ENCODE results near the gene KCND1. TPM values are rescaled to one million over a fixed set of nuclear protein-coding genes. Genes with fewer than 3 reads are reported as not detected.

Gene KCND1
- total RNA-seq, 4 donors from 2014 or later, result 0.35 to 5.8 (median 1.7) TPM

- Histone ChIP-seq H3K27ac (no peak overlapping the region), H3K4me3 (no peak overlapping the region), H3K4me1 (peaks cover 0 to 6% (median 3%) of the 10 kb centered on the region in 4 donors), H3K27me3 (no peaks in the 10 kb centered on the region), H3K36me3 (peaks cover 0 to 8% (median 0%) of the 10 kb centered on the region in 3 donors), H3K9me3 (no peaks in the 10 kb centered on the region)
- no peak for TF ChIP-seq POLR2A (IDR thresholded peaks at IDR 0.05)
- TF ChIP-seq, protein P1, sequence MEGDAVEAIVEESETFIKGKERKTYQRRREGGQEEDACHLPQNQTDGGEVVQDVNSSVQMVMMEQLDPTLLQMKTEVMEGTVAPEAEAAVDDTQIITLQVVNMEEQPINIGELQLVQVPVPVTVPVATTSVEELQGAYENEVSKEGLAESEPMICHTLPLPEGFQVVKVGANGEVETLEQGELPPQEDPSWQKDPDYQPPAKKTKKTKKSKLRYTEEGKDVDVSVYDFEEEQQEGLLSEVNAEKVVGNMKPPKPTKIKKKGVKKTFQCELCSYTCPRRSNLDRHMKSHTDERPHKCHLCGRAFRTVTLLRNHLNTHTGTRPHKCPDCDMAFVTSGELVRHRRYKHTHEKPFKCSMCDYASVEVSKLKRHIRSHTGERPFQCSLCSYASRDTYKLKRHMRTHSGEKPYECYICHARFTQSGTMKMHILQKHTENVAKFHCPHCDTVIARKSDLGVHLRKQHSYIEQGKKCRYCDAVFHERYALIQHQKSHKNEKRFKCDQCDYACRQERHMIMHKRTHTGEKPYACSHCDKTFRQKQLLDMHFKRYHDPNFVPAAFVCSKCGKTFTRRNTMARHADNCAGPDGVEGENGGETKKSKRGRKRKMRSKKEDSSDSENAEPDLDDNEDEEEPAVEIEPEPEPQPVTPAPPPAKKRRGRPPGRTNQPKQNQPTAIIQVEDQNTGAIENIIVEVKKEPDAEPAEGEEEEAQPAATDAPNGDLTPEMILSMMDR (IDR thresholded peaks at IDR 0.05), result no peak
- DNase-seq, result no peak
These were observed 56.8 kb downstream of the KCND1 start for GRCh38 chrX:48914593-48915493.

DNA sequence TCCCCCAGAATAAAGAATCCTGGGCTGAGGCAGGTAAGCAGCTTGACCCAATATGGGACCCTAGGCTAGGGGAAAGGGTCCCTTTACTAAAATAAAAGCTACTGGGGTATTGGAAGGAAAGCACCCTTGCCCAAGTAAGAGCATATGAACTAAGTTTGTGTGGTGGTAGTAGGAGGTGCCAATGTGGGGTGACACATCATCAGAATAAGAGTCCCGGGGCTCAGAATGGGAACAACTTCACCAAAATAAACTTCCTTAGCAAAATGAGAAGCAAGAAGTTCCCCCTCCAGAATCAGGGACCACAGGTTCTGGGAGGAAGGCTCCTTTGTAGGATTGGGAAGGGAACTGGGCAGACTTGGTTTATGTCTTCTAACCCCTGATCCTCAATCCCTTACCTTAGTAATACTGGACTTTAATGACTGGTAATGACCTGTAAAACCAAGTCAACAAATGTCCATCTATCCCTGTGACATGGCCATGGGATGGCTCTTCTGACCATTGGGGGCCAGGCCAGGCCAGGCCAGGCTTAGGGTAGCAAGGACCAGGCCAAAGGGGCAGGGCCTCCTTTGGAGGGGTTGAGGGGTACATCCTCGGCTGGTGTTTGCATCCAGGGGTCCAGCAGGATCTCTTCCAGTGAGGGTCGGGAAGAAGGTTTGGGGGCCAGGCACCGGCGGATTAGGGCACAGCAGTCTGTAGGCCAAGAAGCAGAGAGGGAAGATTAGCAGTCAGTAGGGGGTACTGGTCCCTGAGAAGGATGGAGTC lies 57.9 kb downstream of the KCND1 start:
- H3K4me3 ChIP-seq, result no peak overlapping the region
- TF ChIP-seq, protein P1 (IDR thresholded peaks at IDR 0.05), result no peak
- TF ChIP-seq POLR2A (IDR thresholded peaks at IDR 0.05), result no peak
- peaks cover 0 to 6% (median 0%) of the 10 kb centered on the region in 4 donors for H3K4me1 ChIP-seq
- no peaks in the 10 kb centered on the region for H3K27me3 ChIP-seq
- H3K9me3 ChIP-seq, result no peaks in the 10 kb centered on the region
- no peak for DNase-seq
- H3K36me3 ChIP-seq, result peaks cover 0 to 8% (median 0%) of the 10 kb centered on the region in 3 donors
- no peak overlapping the region for H3K27ac ChIP-seq

DNA sequence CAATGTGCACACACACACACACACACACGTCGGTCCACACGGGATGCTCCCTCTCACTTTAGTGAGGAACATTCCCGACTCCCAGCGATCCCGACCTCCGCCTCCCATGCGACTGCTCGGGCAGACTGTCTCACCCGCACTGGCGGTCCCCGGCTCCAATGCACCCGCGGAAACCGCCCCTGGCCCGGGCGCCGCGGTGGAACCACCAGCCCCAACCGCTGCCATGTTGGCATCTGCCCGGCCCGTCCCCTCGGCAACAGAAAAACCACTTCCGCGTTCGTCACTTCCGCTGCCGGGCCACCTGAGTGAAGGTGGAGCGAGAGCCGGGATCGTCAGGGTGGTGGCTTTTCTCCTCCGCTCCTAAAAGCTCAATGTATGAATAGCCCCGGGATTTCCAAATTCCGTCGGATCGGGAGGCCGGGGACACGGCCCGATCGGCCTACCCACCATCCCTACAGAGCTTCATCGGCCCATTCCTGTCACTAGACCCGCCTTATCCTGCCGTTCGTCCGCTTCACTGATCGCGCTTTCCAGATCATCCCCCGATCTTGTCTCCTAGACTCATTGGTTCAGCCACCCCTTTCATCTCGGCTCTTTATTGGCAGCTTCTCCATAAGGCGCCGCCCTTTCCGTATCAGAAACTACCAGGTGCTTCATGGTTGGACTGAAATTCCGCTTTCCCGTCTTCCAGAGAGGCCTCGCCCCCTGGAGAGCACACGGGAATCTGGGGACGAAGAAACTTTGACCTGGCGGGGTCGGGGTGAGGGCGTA lies 60.0 kb downstream of the KCND1 start, which contains the start of gene SLC35A2:
TSS of gene SLC35A2 (minus strand) at position 235 of the 771 bp plus-strand sequence. CDS start at position 225, 10 bp downstream.
- Histone ChIP-seq H3K4me3 (peak within 1 kb of the TSS; percentile 59 to 82 (median 70)), H3K27me3 (no peaks in the 10 kb centered on the region), H3K36me3 (peaks cover 0 to 8% (median 0%) of the 10 kb centered on the region in 3 donors), H3K9me3 (no peaks in the 10 kb centered on the region), H3K27ac (peak within 1 kb of the TSS; percentile 75 to 92 (median 86)), H3K4me1 (peaks cover 0 to 2% (median 0%) of the 10 kb centered on the region in 4 donors)
- TF ChIP-seq, protein P1 (IDR thresholded peaks at IDR 0.05), result no peak
- peak; percentile 59 to 64 for TF ChIP-seq POLR2A (IDR thresholded peaks at IDR 0.05)
- peak; percentile 84 to 93 (median 88) for DNase-seq

Small RNA genes lying within 50 kb of the gene (small RNA-seq; reads per million reads assigned to genes)
- 0 reads per million in 2 donors for gene RNU6-722P

Other genes with a start within 250 kb of the KCND1 start
- gene GLOD5, start 210.1 kb downstream of the KCND1 start, total RNA-seq, result 10 to 100 TPM in 2 of 4 donors, not detected in 2; 15.2 to 15.3 TPM
- not detected for gene GATA1, start 185.3 kb downstream of the KCND1 start, total RNA-seq
- gene HDAC6, start 169.8 kb downstream of the KCND1 start, total RNA-seq, result 100 to 1,000 TPM; 102 to 156 (median 134) TPM
- gene ERAS, start 145.3 kb downstream of the KCND1 start, total RNA-seq, result not detected
- gene PCSK1N, start 136.2 kb downstream of the KCND1 start, total RNA-seq, result 10 to 100 TPM in 3 of 4 donors, not detected in 1; 19.0 to 49.2 (median 33.5) TPM
- 10 to 100 TPM; 33.8 to 67.9 (median 54.5) TPM for gene TIMM17B, start 74.1 kb downstream of the KCND1 start, total RNA-seq
- gene PQBP1, start 73.9 kb downstream of the KCND1 start, total RNA-seq, result 10 to 100 TPM; 63.3 to 86.6 (median 70.1) TPM
- 10 to 100 TPM; 14.0 to 43.3 (median 21.5) TPM for gene SLC35A2, start 60.2 kb downstream of the KCND1 start, total RNA-seq
- 10 to 100 TPM; 17.3 to 24.8 (median 19.1) TPM for gene PIM2, start 52.8 kb downstream of the KCND1 start, total RNA-seq
- 10 to 100 TPM; 49.7 to 79.2 (median 71.0) TPM for gene OTUD5, start 14.2 kb downstream of the KCND1 start, total RNA-seq
- 100 to 1,000 TPM in 1 of 4 donors, 10 to 100 TPM in 3; 32.4 to 139 (median 70.9) TPM for gene GRIPAP1, start 30.4 kb upstream of the KCND1 start, total RNA-seq
- gene TFE3, start 71.5 kb upstream of the KCND1 start, total RNA-seq, result 10 to 100 TPM; 25.6 to 36.3 (median 32.4) TPM
- 10 to 100 TPM in 3 of 4 donors, not detected in 1; 13.8 to 39.1 (median 24.5) TPM for gene CCDC120, start 87.2 kb upstream of the KCND1 start, total RNA-seq
- gene PRAF2, start 102.2 kb upstream of the KCND1 start, total RNA-seq, result 1 to 10 TPM; 2.8 to 9.8 (median 4.4) TPM
- 100 to 1,000 TPM in 2 of 4 donors, 10 to 100 TPM in 2; 64.2 to 133 (median 86.9) TPM for gene WDR45, start 108.0 kb upstream of the KCND1 start, total RNA-seq
- 10 to 100 TPM; 24.0 to 26.8 (median 25.7) TPM for gene GPKOW, start 151.9 kb upstream of the KCND1 start, total RNA-seq
- 10 to 100 TPM in 2 of 4 donors, 1 to 10 TPM in 1, not detected in 1; 5.8 to 14.4 (median 11.6) TPM for gene MAGIX, start 190.9 kb upstream of the KCND1 start, total RNA-seq
- gene PLP2, start 200.1 kb upstream of the KCND1 start, total RNA-seq, result 10 to 100 TPM; 16.1 to 36.6 (median 30.8) TPM
- 10 to 100 TPM; 22.5 to 47.0 (median 26.8) TPM for gene PRICKLE3, start 214.5 kb upstream of the KCND1 start, total RNA-seq
- gene SYP, start 228.3 kb upstream of the KCND1 start, total RNA-seq, result 10 to 100 TPM in 1 of 4 donors, 1 to 10 TPM in 2, not detected in 1; 5.5 to 11.0 (median 6.7) TPM

Data from Peyer's patch (tissue), 4 donors.